ENCODE measurements around the gene RFX3.

- no peak for TF ChIP-seq CTCF (IDR thresholded peaks at IDR 0.05)
- no peak for TF ChIP-seq POLR2A (IDR thresholded peaks at IDR 0.05)
Measured at GRCh38 chr9:3468421-3469205, 57.2 kb downstream of the RFX3 start.

All from body of pancreas (tissue), 4 donors.